DOHH2 (cell line): ENCODE results near the gene DAP.

Source experiments
- CTCF ChIP-seq: fragments of 200-600 bp; sonication (generic); IDR thresholded peaks from one replicate; pipeline ENCODE4 v1.5.1; 2014; ENCODE audit warnings: antibody characterized with exemption, mild to moderate bottlenecking, low read depth, low read length; ENCODE audit not compliant: poor library complexity, severe bottlenecking
- EZH2phosphoT487 ChIP-seq: fragments of 200-600 bp; sonication (generic); IDR thresholded peaks from 2 replicates; pipeline ENCODE4 v1.6.1; 2017; ENCODE audit warnings: borderline replicate concordance, mild to moderate bottlenecking, antibody characterized with exemption, low read length, moderate library complexity, mixed read lengths

DNA sequence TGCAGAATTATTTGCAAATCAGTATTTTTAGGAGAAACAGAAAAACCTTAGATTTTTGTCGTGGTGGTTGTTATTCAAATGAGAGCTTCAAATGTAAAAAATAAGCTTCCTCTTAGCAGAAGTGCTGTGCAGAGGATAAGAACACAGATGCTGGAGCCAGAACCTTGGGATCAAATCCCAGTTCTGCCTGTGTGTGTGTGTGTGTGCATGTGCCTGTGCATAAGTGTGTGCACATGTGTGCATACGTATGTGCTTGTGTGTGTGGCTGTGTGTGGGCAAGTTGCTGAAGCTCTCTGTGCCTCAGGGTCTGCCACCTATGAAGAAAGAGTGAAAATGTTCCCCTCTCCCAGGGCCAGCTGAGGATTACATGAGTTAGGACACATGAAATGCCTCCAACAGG is 8.6 kb downstream of the DAP start:
- TF ChIP-seq CTCF (no peak), EZH2phosphoT487 (no peak)
